WTC11 (cell line): ENCODE results near the gene COL18A1. TPM values are rescaled to one million over a fixed set of nuclear protein-coding genes. Genes with fewer than 3 reads are reported as not detected.

Source experiments
- ATAC-seq: fragments of 200-7000 bp; cut with Tn5 transposase; 2 replicates; pipeline ENCODE4 v1.10.0; 2021; ENCODE audit warnings: mild to moderate bottlenecking, moderate library complexity
- CTCF ChIA-PET: fragments of 300-600 bp; sonication (Branson Sonifier 250); formaldehyde crosslinking; loops from one replicate; lab custom pipeline; 2021; ENCODE audit warnings: antibody characterized with exemption; lab: Charles Lee
- POLR2A ChIA-PET: fragments of 350-600 bp; sonication (Branson Sonifier 250); formaldehyde crosslinking; loops from one replicate; lab custom pipeline; 2021; ENCODE audit warnings: antibody characterized with exemption; lab: Charles Lee
- DNase-seq: peaks from one replicate; pipeline ENCODE4 v3.0.0; 2021; ENCODE audit warnings: low spot score
- H3K27ac Mint-ChIP-seq: 2 replicates; pipeline ENCODE4 v1.8.0; 2021; ENCODE audit warnings: mixed read lengths
- H3K27me3 Mint-ChIP-seq: 2 replicates; pipeline ENCODE4 v1.8.0; 2021; ENCODE audit warnings: low read depth, mild to moderate bottlenecking, moderate library complexity, mixed read lengths
- H3K36me3 Mint-ChIP-seq: 2 replicates; pipeline ENCODE4 v1.8.0; 2021; ENCODE audit warnings: mixed read lengths
- H3K4me1 Mint-ChIP-seq: 2 replicates; pipeline ENCODE4 v1.8.0; 2022; ENCODE audit warnings: mixed read lengths
- H3K4me3 Mint-ChIP-seq: 2 replicates; pipeline ENCODE4 v1.8.0; 2021; ENCODE audit warnings: mild to moderate bottlenecking, moderate library complexity, mixed read lengths
- H3K9me3 Mint-ChIP-seq: 2 replicates; pipeline ENCODE4 v1.8.0; 2021; ENCODE audit warnings: mixed read lengths
- ELF4 ChIP-seq: sonication (generic); formaldehyde crosslinking; IDR thresholded peaks from 2 replicates; pipeline ENCODE4 v1.8.1; 2022; ENCODE audit warnings: low read depth, mild to moderate bottlenecking, moderate library complexity, missing genetic modification reagents
- HMGA2 ChIP-seq: fragments of 250-450 bp; sonication (Bioruptor Pico); IDR thresholded peaks from 2 replicates; pipeline ENCODE4 v1.4.0; 2021; ENCODE audit warnings: mild to moderate bottlenecking, moderate library complexity
- NFYB ChIP-seq: sonication (generic); formaldehyde crosslinking; conservative IDR thresholded peaks from 2 replicates; pipeline ENCODE4 v1.8.0; 2022; ENCODE audit warnings: low read depth, missing genetic modification reagents
- NR1H2 ChIP-seq: sonication (generic); formaldehyde crosslinking; IDR thresholded peaks from 2 replicates; pipeline ENCODE4 v1.9.0; 2021; ENCODE audit warnings: mild to moderate bottlenecking, moderate library complexity, missing genetic modification reagents
- NR3C1 ChIP-seq: sonication (generic); formaldehyde crosslinking; conservative IDR thresholded peaks from 2 replicates; pipeline ENCODE4 v1.8.1; 2023; ENCODE audit warnings: low read depth, mild to moderate bottlenecking, missing genetic modification reagents
- RELA ChIP-seq: sonication (generic); formaldehyde crosslinking; IDR thresholded peaks from 2 replicates; pipeline ENCODE4 v1.8.1; 2022; ENCODE audit warnings: missing genetic modification reagents, mild to moderate bottlenecking, borderline replicate concordance
- SMAD4 ChIP-seq: sonication (generic); formaldehyde crosslinking; IDR thresholded peaks from 2 replicates; pipeline ENCODE4 v1.8.0; 2022; ENCODE audit warnings: mild to moderate bottlenecking, missing genetic modification reagents
- ZNF138 ChIP-seq: sonication (generic); formaldehyde crosslinking; conservative IDR thresholded peaks from 2 replicates; pipeline ENCODE4 v1.8.1; 2022; ENCODE audit warnings: mild to moderate bottlenecking, moderate library complexity, missing genetic modification reagents
- ZNF317 ChIP-seq: sonication (generic); formaldehyde crosslinking; IDR thresholded peaks from 2 replicates; pipeline ENCODE4 v1.8.1; 2023; ENCODE audit warnings: low read depth, mild to moderate bottlenecking, moderate library complexity, missing genetic modification reagents, borderline replicate concordance
- ZNF416 ChIP-seq: fragments of 250-450 bp; sonication (Bioruptor Pico); IDR thresholded peaks from 2 replicates; pipeline ENCODE4 v1.9.0; 2021; ENCODE audit warnings: mild to moderate bottlenecking, inconsistent platforms
- total RNA-seq: library from RNA; stranded (reverse); gene quantifications from 3 replicates; pipeline ENCODE4 v1.2.3, GENCODE V29; 2021
- TF ChIP-seq, protein P1 (sequence below): sonication (generic); formaldehyde crosslinking; conservative IDR thresholded peaks from 2 replicates; pipeline ENCODE4 v1.8.1; 2023; ENCODE audit warnings: mild to moderate bottlenecking, low read depth, missing genetic modification reagents, moderate library complexity
- TF ChIP-seq, protein P2 (sequence below): fragments of 250-450 bp; sonication (Bioruptor Pico); conservative IDR thresholded peaks from 2 replicates; pipeline ENCODE4 v1.9.0; 2021; ENCODE audit warnings: mild to moderate bottlenecking
- TF ChIP-seq, protein P3 (sequence below): sonication (generic); formaldehyde crosslinking; IDR thresholded peaks from 2 replicates; pipeline ENCODE4 v1.8.1; 2022; ENCODE audit warnings: low read depth, missing genetic modification reagents, borderline replicate concordance

Gene COL18A1
- total RNA-seq, 1 experiment from 2014 or later: 231 TPM

DNA sequence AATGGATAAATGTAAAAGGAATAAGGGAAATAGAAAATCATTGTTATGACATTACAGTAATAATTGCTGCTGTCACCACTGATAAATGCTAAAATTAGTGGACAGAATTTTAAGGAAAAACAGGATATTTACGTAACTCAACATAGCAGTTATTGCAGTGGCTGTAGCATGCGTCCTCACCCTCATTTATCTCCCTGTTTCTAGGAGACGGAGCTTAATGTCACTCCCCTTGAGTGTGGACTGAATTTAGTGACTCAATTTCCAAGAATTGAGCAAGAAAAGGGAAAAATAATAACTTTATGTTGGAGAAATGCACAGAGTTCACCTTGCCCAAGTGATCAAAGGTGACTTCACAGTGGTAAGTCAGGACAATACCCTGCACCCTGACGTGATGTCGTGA, 33.3 kb upstream of the COL18A1 start (continued):
- TF ChIP-seq, protein P1, sequence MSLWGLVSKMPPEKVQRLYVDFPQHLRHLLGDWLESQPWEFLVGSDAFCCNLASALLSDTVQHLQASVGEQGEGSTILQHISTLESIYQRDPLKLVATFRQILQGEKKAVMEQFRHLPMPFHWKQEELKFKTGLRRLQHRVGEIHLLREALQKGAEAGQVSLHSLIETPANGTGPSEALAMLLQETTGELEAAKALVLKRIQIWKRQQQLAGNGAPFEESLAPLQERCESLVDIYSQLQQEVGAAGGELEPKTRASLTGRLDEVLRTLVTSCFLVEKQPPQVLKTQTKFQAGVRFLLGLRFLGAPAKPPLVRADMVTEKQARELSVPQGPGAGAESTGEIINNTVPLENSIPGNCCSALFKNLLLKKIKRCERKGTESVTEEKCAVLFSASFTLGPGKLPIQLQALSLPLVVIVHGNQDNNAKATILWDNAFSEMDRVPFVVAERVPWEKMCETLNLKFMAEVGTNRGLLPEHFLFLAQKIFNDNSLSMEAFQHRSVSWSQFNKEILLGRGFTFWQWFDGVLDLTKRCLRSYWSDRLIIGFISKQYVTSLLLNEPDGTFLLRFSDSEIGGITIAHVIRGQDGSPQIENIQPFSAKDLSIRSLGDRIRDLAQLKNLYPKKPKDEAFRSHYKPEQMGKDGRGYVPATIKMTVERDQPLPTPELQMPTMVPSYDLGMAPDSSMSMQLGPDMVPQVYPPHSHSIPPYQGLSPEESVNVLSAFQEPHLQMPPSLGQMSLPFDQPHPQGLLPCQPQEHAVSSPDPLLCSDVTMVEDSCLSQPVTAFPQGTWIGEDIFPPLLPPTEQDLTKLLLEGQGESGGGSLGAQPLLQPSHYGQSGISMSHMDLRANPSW (CRISPR knock-in tag): no peak
- TF ChIP-seq, protein P2, sequence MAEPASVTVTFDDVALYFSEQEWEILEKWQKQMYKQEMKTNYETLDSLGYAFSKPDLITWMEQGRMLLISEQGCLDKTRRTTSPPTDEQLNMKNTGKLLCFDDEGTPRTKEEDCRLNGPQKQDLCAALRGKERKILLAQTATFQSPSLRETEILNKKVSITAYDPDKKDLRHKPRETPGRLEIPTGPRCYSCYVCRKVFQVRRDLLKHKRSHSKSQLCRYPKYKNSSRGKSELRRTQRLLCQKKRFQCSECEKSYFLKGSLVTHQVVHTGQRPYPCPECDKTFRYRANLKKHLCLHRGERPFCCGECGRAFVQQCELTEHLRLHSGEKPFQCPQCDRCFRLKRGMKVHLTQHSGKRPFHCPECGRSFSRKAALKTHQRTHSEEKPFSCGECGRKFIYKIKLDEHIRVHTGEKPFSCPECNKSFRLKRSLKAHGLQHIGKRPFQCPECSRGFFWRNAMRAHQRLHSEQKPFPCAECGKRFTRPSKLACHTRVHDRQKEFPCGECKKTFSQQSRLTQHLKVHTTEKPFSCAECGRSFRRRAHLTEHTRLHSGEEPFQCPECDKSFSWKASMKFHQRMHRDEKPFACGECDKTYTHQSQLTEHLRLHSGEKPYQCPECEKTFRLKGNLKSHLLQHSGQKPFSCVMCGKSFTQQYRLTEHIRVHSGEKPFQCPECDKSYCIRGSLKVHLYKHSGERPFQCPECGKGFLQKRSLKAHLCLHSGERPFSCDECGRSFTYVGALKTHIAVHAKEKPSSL: no peak

DNA sequence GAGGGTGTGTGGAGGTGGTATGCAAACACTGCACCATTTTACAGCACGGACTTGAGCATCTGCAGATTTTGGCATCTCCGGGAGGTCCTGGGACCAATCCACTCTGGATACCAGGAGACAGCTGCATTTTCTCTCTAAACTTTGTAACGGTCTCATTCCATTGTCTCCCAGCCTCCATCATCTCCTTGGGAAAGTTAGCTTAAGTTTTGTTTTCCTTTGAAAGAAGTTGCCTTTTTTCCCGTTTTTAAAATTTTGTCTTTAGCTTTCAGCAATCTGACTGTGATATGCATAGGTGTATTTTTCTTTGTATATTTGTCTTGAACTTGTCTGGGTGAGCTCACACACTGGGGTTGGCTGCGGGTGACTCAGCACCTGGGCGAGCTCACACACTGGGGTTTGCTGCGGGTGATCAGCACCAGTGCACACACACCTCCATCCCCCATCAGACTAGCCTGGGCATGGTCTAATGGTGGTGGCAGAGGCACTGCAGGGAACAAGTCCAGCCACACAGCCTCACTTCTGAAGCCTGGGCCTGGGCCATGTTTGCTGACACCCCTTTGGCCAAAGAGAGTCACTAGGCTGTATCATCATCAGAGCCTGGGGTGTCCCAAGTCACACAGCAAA, 32.1 kb upstream of the COL18A1 start:
- no peak for TF ChIP-seq NR3C1 (CRISPR knock-in tag)
- peak; percentile 84 for TF ChIP-seq ZNF317
- ATAC-seq (no peak), DNase-seq (no peak)
- Mint-ChIP-seq H3K27ac (no peak overlapping the region), H3K9me3 (peaks cover 21% of the 10 kb centered on the region), H3K4me1 (peaks cover 15% of the 10 kb centered on the region), H3K36me3 (peaks cover 13% of the 10 kb centered on the region), H3K27me3 (peaks cover 8% of the 10 kb centered on the region), H3K4me3 (no peak overlapping the region)
- ChIA-PET CTCF (no interaction called here), POLR2A (no interaction called here)

DNA sequence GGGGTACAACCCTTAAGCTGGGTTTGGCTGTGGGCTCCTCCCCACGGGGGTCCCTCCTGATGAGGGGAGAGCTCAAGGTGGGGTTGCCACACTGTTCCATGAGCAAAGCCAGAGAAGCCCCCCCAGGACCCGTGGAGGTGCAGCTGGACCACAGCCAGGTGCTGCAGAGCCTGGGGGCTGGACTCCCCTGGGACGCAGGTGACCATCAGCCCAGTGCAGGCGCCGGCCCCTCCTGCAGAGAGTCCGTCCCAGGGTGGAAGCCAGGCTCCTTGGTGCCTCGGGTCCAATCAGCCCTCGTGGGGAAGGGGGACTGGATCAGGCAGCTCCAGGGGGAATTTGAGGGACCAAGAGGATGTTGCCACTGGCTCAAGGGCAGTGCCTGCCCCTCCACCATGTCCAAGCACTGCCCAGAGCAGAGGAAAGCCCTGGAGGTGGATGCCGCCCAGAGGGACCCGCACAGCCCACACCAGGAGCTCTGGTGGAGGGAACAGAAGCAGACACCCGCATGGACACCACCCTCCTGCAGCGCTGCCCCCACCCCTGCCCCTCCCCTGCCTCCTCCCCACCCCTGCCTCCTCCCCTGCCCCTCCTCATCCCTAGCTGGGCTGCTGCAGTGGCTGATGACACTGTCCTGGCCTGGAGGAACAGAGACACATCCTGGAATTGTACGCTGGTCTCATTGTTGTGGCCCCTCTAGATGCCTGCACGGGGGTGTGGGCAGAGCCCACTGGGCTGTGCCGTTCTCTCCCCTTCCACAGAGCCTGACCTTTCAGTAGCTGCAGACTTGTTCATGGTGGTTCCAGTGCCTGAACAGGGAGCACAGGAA, 30.8 kb upstream of the COL18A1 start:
- TF ChIP-seq ZNF416 (CRISPR knock-in tag) (no peak), NFYB (CRISPR knock-in tag) (no peak), ELF4 (CRISPR knock-in tag) (no peak), ZNF138 (CRISPR knock-in tag) (no peak), HMGA2 (CRISPR knock-in tag) (no peak), SMAD4 (CRISPR knock-in tag) (no peak), NR1H2 (CRISPR knock-in tag) (no peak), RELA (CRISPR knock-in tag) (no peak)
- TF ChIP-seq, protein P3, sequence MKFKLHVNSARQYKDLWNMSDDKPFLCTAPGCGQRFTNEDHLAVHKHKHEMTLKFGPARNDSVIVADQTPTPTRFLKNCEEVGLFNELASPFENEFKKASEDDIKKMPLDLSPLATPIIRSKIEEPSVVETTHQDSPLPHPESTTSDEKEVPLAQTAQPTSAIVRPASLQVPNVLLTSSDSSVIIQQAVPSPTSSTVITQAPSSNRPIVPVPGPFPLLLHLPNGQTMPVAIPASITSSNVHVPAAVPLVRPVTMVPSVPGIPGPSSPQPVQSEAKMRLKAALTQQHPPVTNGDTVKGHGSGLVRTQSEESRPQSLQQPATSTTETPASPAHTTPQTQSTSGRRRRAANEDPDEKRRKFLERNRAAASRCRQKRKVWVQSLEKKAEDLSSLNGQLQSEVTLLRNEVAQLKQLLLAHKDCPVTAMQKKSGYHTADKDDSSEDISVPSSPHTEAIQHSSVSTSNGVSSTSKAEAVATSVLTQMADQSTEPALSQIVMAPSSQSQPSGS (CRISPR knock-in tag): no peak
- TF ChIP-seq, all 79 proteins: peak for 0
- H3K4me1 Mint-ChIP-seq: peaks cover 21% of the 10 kb centered on the region
- POLR2A ChIA-PET: no interaction called here
- CTCF ChIA-PET: interaction anchor here (0.7 to 2.2 kb wide), 3 partner anchors 12 to 18 kb away, joined by 3 to 4 read pairs (median 4); no protein-coding TSS in a partner anchor
- no peak overlapping the region for H3K4me3 Mint-ChIP-seq
- peaks cover 21% of the 10 kb centered on the region for H3K9me3 Mint-ChIP-seq
- DNase-seq: peak; percentile 7
- ATAC-seq: no peak
- peaks cover 13% of the 10 kb centered on the region for H3K36me3 Mint-ChIP-seq
- H3K27me3 Mint-ChIP-seq: peaks cover 8% of the 10 kb centered on the region
- no peak overlapping the region for H3K27ac Mint-ChIP-seq
